ENCODE measurements around the gene VWF.
"Not testable (repeated sequence)": the region's sequence is repeated elsewhere in the genome, so short reads cannot be mapped to it uniquely, and the experiment has no call there.

The VWF gene

GRCh38 chr12:6154730-6155459, 30.4 kb upstream of the VWF start:
- DNase-seq = no peak
- H3K9me3 ChIP-seq (replicated peaks; ENCODE audit: insufficient read depth, low read length) = no peaks in the 10 kb centered on the region
- H3K4me2 ChIP-seq (ENCODE audit: low read depth, low read length) = no peak overlapping the region
- H3K9ac ChIP-seq (ENCODE audit: low read length) = no peak overlapping the region
- TF ChIP-seq EZH2 (optimal IDR thresholded peaks at IDR 0.05; ENCODE audit: low read depth, low read length) = no peak
- TF ChIP-seq EZH2phosphoT487 (IDR thresholded peaks at IDR 0.05; ENCODE audit: low read length) = no peak
- TF ChIP-seq CTCF (IDR thresholded peaks at IDR 0.05; ENCODE audit: low read length) = no peak
- no peaks in the 10 kb centered on the region for H3F3A ChIP-seq (ENCODE audit: insufficient read depth, low read length)
- H4K20me1 ChIP-seq (ENCODE audit: insufficient read depth, low read length) = no peaks in the 10 kb centered on the region
- H3K36me3 ChIP-seq (replicated peaks; ENCODE audit: insufficient read depth, low read length) = no peaks in the 10 kb centered on the region
- H3K79me2 ChIP-seq (ENCODE audit: low read length) = no peaks in the 10 kb centered on the region
- peaks cover 4% of the 10 kb centered on the region; the same call in 1 of the 2 replicates for H3K4me1 ChIP-seq (ENCODE audit: low read length)
- no peak overlapping the region for H3K27ac ChIP-seq (ENCODE audit: low read length)
- no peaks in the 10 kb centered on the region for H3K9me2 ChIP-seq (replicated peaks; ENCODE audit: insufficient read depth, low read length)
- H2AFZ ChIP-seq (ENCODE audit: low read length) = no peak overlapping the region
- no peaks in the 10 kb centered on the region for H3K27me3 ChIP-seq (replicated peaks; ENCODE audit: insufficient read depth, low read length)
- no peak overlapping the region for H3K4me3 ChIP-seq (ENCODE audit: low read length)

GRCh38 chr12:6148722-6149121, 24.3 kb upstream of the VWF start:
- not testable (repeated sequence) for H3K27me3 ChIP-seq (replicated peaks; ENCODE audit: insufficient read depth, low read length); H3K4me3 ChIP-seq (ENCODE audit: low read length); H3F3A ChIP-seq (ENCODE audit: insufficient read depth, low read length); H2AFZ ChIP-seq (ENCODE audit: low read length); H3K9me3 ChIP-seq (replicated peaks; ENCODE audit: insufficient read depth, low read length); H3K9me2 ChIP-seq (replicated peaks; ENCODE audit: insufficient read depth, low read length); H3K4me2 ChIP-seq (ENCODE audit: low read depth, low read length); H3K36me3 ChIP-seq (replicated peaks; ENCODE audit: insufficient read depth, low read length); H3K27ac ChIP-seq (ENCODE audit: low read length); H3K79me2 ChIP-seq (ENCODE audit: low read length); H4K20me1 ChIP-seq (ENCODE audit: insufficient read depth, low read length); DNase-seq; H3K4me1 ChIP-seq (ENCODE audit: low read length); H3K9ac ChIP-seq (ENCODE audit: low read length)

- H3K4me2 ChIP-seq (ENCODE audit: low read depth, low read length) = no peak overlapping the region
- H3K4me1 ChIP-seq (ENCODE audit: low read length) = no peaks in the 10 kb centered on the region
- no peaks in the 10 kb centered on the region for H4K20me1 ChIP-seq (ENCODE audit: insufficient read depth, low read length)
- no peaks in the 10 kb centered on the region for H3K79me2 ChIP-seq (ENCODE audit: low read length)
- no peaks in the 10 kb centered on the region for H3K9me2 ChIP-seq (replicated peaks; ENCODE audit: insufficient read depth, low read length)
- no peaks in the 10 kb centered on the region for H3K36me3 ChIP-seq (replicated peaks; ENCODE audit: insufficient read depth, low read length)
- no peaks in the 10 kb centered on the region for H3K9me3 ChIP-seq (replicated peaks; ENCODE audit: insufficient read depth, low read length)
- no peaks in the 10 kb centered on the region for H3K27me3 ChIP-seq (replicated peaks; ENCODE audit: insufficient read depth, low read length)
- no peaks in the 10 kb centered on the region for H3F3A ChIP-seq (ENCODE audit: insufficient read depth, low read length)
- H2AFZ ChIP-seq (ENCODE audit: low read length) = no peak overlapping the region
- DNase-seq = no peak
- no peak overlapping the region for H3K27ac ChIP-seq (ENCODE audit: low read length)
- no peak overlapping the region for H3K9ac ChIP-seq (ENCODE audit: low read length)
- TF ChIP-seq EZH2 (optimal IDR thresholded peaks at IDR 0.05; ENCODE audit: low read depth, low read length) = no peak
- no peak for TF ChIP-seq CTCF (IDR thresholded peaks at IDR 0.05; ENCODE audit: low read length)
- no peak for TF ChIP-seq EZH2phosphoT487 (IDR thresholded peaks at IDR 0.05; ENCODE audit: low read length)
- H3K4me3 ChIP-seq (ENCODE audit: low read length) = no peak overlapping the region
Measured at GRCh38 chr12:6148061-6148460, 23.6 kb upstream of the VWF start.

GRCh38 chr12:6146951-6147350, 22.5 kb upstream of the VWF start:
- no peaks in the 10 kb centered on the region for H3K9me3 ChIP-seq (replicated peaks; ENCODE audit: insufficient read depth, low read length)
- no peaks in the 10 kb centered on the region for H3F3A ChIP-seq (ENCODE audit: insufficient read depth, low read length)
- no peak overlapping the region for H3K9ac ChIP-seq (ENCODE audit: low read length)
- H3K4me3 ChIP-seq (ENCODE audit: low read length) = no peak overlapping the region
- H3K9me2 ChIP-seq (replicated peaks; ENCODE audit: insufficient read depth, low read length) = no peaks in the 10 kb centered on the region
- no peaks in the 10 kb centered on the region for H3K27me3 ChIP-seq (replicated peaks; ENCODE audit: insufficient read depth, low read length)
- H2AFZ ChIP-seq (ENCODE audit: low read length) = no peak overlapping the region
- no peak overlapping the region for H3K27ac ChIP-seq (ENCODE audit: low read length)
- no peaks in the 10 kb centered on the region for H4K20me1 ChIP-seq (ENCODE audit: insufficient read depth, low read length)
- H3K4me1 ChIP-seq (ENCODE audit: low read length) = no peaks in the 10 kb centered on the region
- TF ChIP-seq CTCF (IDR thresholded peaks at IDR 0.05; ENCODE audit: low read length) (no peak), EZH2phosphoT487 (IDR thresholded peaks at IDR 0.05; ENCODE audit: low read length) (no peak), EZH2 (optimal IDR thresholded peaks at IDR 0.05; ENCODE audit: low read depth, low read length) (no peak)
- no peak overlapping the region for H3K4me2 ChIP-seq (ENCODE audit: low read depth, low read length)
- no peaks in the 10 kb centered on the region for H3K79me2 ChIP-seq (ENCODE audit: low read length)
- no peaks in the 10 kb centered on the region for H3K36me3 ChIP-seq (replicated peaks; ENCODE audit: insufficient read depth, low read length)
- no peak for DNase-seq

Measured in MM.1S (cell line).